GM04504 (cell line): ENCODE measurements around the gene EFNA5.

Source experiments
- DNase-seq: peaks from one replicate; pipeline ENCODE4 v3.0.0-alpha.2; 2012; ENCODE audit warnings: low read depth

The EFNA5 gene

GRCh38 chr5:107389775-107390148 is 281.0 kb downstream of the EFNA5 start:
- no peak for DNase-seq

GRCh38 chr5:107389130-107389774 is 281.5 kb downstream of the EFNA5 start:
- DNase-seq, result peak; percentile 62

GRCh38 chr5:107388141-107388861 is 282.4 kb downstream of the EFNA5 start:
- DNase-seq, result peak; percentile 86

- DNase-seq, result no peak
Measured at GRCh38 chr5:107387526-107388140, 283.1 kb downstream of the EFNA5 start.

- no peak for DNase-seq
Measured at GRCh38 chr5:107385708-107386107, 285.0 kb downstream of the EFNA5 start.

- DNase-seq, result no peak
Measured at GRCh38 chr5:107384256-107384655, 286.5 kb downstream of the EFNA5 start.

GRCh38 chr5:107383414-107383813 is 287.3 kb downstream of the EFNA5 start:
- DNase-seq, result no peak

GRCh38 chr5:107381189-107381856 is 289.4 kb downstream of the EFNA5 start:
- peak; percentile 64 for DNase-seq

- DNase-seq, result no peak
Measured at GRCh38 chr5:107380654-107381053, 290.1 kb downstream of the EFNA5 start.

GRCh38 chr5:107378218-107378899 is 292.4 kb downstream of the EFNA5 start:
- DNase-seq, result no peak

- DNase-seq, result no peak
Measured at GRCh38 chr5:107377277-107377609, 293.5 kb downstream of the EFNA5 start.

- DNase-seq, result no peak
Measured at GRCh38 chr5:107376546-107377276, 294.0 kb downstream of the EFNA5 start.

GRCh38 chr5:107373549-107374263 is 297.0 kb downstream of the EFNA5 start:
- no peak for DNase-seq

- DNase-seq, result no peak
Measured at GRCh38 chr5:107372723-107373450, 297.9 kb downstream of the EFNA5 start.

- no peak for DNase-seq
Measured at GRCh38 chr5:107370396-107370968, 300.3 kb downstream of the EFNA5 start.

- no peak for DNase-seq
Measured at GRCh38 chr5:107369622-107370021, 301.1 kb downstream of the EFNA5 start.

GRCh38 chr5:107368615-107369014 is 302.1 kb downstream of the EFNA5 start:
- DNase-seq, result no peak

GRCh38 chr5:107367939-107368338 is 302.8 kb downstream of the EFNA5 start:
- no peak for DNase-seq

GRCh38 chr5:107367480-107367879 is 303.3 kb downstream of the EFNA5 start:
- no peak for DNase-seq
